ENCODE results near the gene QKI. TPM values are rescaled to one million over a fixed set of nuclear protein-coding genes. Genes with fewer than 3 reads are reported as not detected.

Gene QKI
- total and polyA plus RNA-seq, 2 experiments from 2014 or later, result 38.0 to 92.5 TPM

GRCh38 chr6:163398115-163398514 is 16.4 kb upstream of the QKI start:
- H4K20me1 ChIP-seq (ENCODE audit: insufficient read depth, poor library complexity, severe bottlenecking), result no peaks in the 10 kb centered on the region
- no peak overlapping the region for H3K4me2 ChIP-seq
- DNase-seq (ENCODE audit: low spot score), result no peak
- H3K27me3 ChIP-seq, result no peaks in the 10 kb centered on the region
- H3K27ac ChIP-seq, result no peak overlapping the region
- WGBS (ENCODE audit: low lambda C conversion rate, missing lambda C conversion rate), result 76% methylated on average over 2 of the region's 2 CpGs
- no peaks in the 10 kb centered on the region for H3K9me2 ChIP-seq (replicated peaks; ENCODE audit: insufficient read depth)
- H3K4me1 ChIP-seq (ENCODE audit: insufficient read depth), result no peaks in the 10 kb centered on the region
- H3K4me3 ChIP-seq, result no peak overlapping the region
- no peak overlapping the region for H2AFZ ChIP-seq
- no peaks in the 10 kb centered on the region for H3K79me2 ChIP-seq
- H3K9me3 ChIP-seq (ENCODE audit: low read depth), result no peaks in the 10 kb centered on the region
- no peaks in the 10 kb centered on the region for H3K36me3 ChIP-seq (replicated peaks; ENCODE audit: insufficient read depth, low read depth)
- TF ChIP-seq EZH2 (IDR thresholded peaks at IDR 0.05; ENCODE audit: borderline replicate concordance), result no peak
- no peak for TF ChIP-seq EZH2phosphoT487 (IDR thresholded peaks at IDR 0.05; ENCODE audit: low read depth, severe bottlenecking, unreplicated experiment)

- H3K4me2 ChIP-seq, result no peak overlapping the region
- H3K4me1 ChIP-seq (ENCODE audit: insufficient read depth), result no peaks in the 10 kb centered on the region
- no peaks in the 10 kb centered on the region for H3K9me2 ChIP-seq (replicated peaks; ENCODE audit: insufficient read depth)
- no peaks in the 10 kb centered on the region for H3K9me3 ChIP-seq (ENCODE audit: low read depth)
- H3K79me2 ChIP-seq, result no peaks in the 10 kb centered on the region
- TF ChIP-seq EZH2 (IDR thresholded peaks at IDR 0.05; ENCODE audit: borderline replicate concordance), result no peak
- no peak for TF ChIP-seq EZH2phosphoT487 (IDR thresholded peaks at IDR 0.05; ENCODE audit: low read depth, severe bottlenecking, unreplicated experiment)
- no peak for TF ChIP-seq CTCF (IDR thresholded peaks at IDR 0.05; ENCODE audit: poor library complexity)
- no peaks in the 10 kb centered on the region for H4K20me1 ChIP-seq (ENCODE audit: insufficient read depth, poor library complexity, severe bottlenecking)
- no peak overlapping the region for H2AFZ ChIP-seq
- H3K36me3 ChIP-seq (replicated peaks; ENCODE audit: insufficient read depth, low read depth), result no peaks in the 10 kb centered on the region
- no peaks in the 10 kb centered on the region for H3K27me3 ChIP-seq
- H3K4me3 ChIP-seq, result no peak overlapping the region
- no peak overlapping the region for H3K27ac ChIP-seq
- DNase-seq (ENCODE audit: low spot score), result no peak
- WGBS (ENCODE audit: low lambda C conversion rate, missing lambda C conversion rate), result 92% methylated on average over 9 of the region's 9 CpGs
Observed at GRCh38 chr6:163398815-163399214, 15.7 kb upstream of the QKI start.

- no peak for DNase-seq (ENCODE audit: low spot score)
- no peak for TF ChIP-seq EZH2 (IDR thresholded peaks at IDR 0.05; ENCODE audit: borderline replicate concordance)
- no peak for TF ChIP-seq CTCF (IDR thresholded peaks at IDR 0.05; ENCODE audit: poor library complexity)
- no peak for TF ChIP-seq EZH2phosphoT487 (IDR thresholded peaks at IDR 0.05; ENCODE audit: low read depth, severe bottlenecking, unreplicated experiment)
- Histone ChIP-seq H3K79me2 (no peaks in the 10 kb centered on the region), H3K4me3 (no peak overlapping the region), H3K9me2 (replicated peaks; ENCODE audit: insufficient read depth) (no peaks in the 10 kb centered on the region), H3K9me3 (ENCODE audit: low read depth) (no peaks in the 10 kb centered on the region), H3K4me1 (ENCODE audit: insufficient read depth) (no peaks in the 10 kb centered on the region), H3K27me3 (no peaks in the 10 kb centered on the region), H3K27ac (no peak overlapping the region), H4K20me1 (ENCODE audit: insufficient read depth, poor library complexity, severe bottlenecking) (no peaks in the 10 kb centered on the region), H2AFZ (no peak overlapping the region), H3K36me3 (replicated peaks; ENCODE audit: insufficient read depth, low read depth) (no peaks in the 10 kb centered on the region), H3K4me2 (no peak overlapping the region)
- WGBS (ENCODE audit: low lambda C conversion rate, missing lambda C conversion rate), result 98% methylated on average over 2 of the region's 2 CpGs
Observed at GRCh38 chr6:163400509-163400908, 14.0 kb upstream of the QKI start.

GRCh38 chr6:163401039-163401885 is 13.3 kb upstream of the QKI start:
- TF ChIP-seq EZH2 (IDR thresholded peaks at IDR 0.05; ENCODE audit: borderline replicate concordance), result no peak

More at GRCh38 chr6:163401039-163401885, 13.3 kb upstream of the QKI start:
- Histone ChIP-seq H3K27me3 (no peaks in the 10 kb centered on the region), H3K36me3 (replicated peaks; ENCODE audit: insufficient read depth, low read depth) (no peaks in the 10 kb centered on the region), H4K20me1 (ENCODE audit: insufficient read depth, poor library complexity, severe bottlenecking) (no peaks in the 10 kb centered on the region), H3K4me3 (no peak overlapping the region), H3K9me3 (ENCODE audit: low read depth) (no peaks in the 10 kb centered on the region), H3K79me2 (no peaks in the 10 kb centered on the region), H3K27ac (no peak overlapping the region), H3K4me1 (ENCODE audit: insufficient read depth) (peaks cover 3% of the 10 kb centered on the region), H3K9me2 (replicated peaks; ENCODE audit: insufficient read depth) (no peaks in the 10 kb centered on the region), H3K4me2 (no peak overlapping the region), H2AFZ (no peak overlapping the region)
- WGBS (ENCODE audit: low lambda C conversion rate, missing lambda C conversion rate), result 89% methylated on average over 14 of the region's 14 CpGs
- DNase-seq (ENCODE audit: low spot score), result no peak

Measured in hepatocyte (in vitro differentiated cells).